ENCODE measurements around the gene SDC3.

SDC3 gene

GRCh38 chr1:30887485-30888315, 20.9 kb downstream of the SDC3 start:
- DNase-seq, result no peak

GRCh38 chr1:30886710-30887428, 21.7 kb downstream of the SDC3 start:
- no peak for DNase-seq

- DNase-seq, result no peak
These were observed 22.7 kb downstream of the SDC3 start for GRCh38 chr1:30885570-30886522.

GRCh38 chr1:30884723-30885122, 23.8 kb downstream of the SDC3 start:
- no peak for DNase-seq

- DNase-seq, result no peak
These were observed 25.0 kb downstream of the SDC3 start for GRCh38 chr1:30883389-30884172.

- no peak for DNase-seq
These were observed 25.7 kb downstream of the SDC3 start for GRCh38 chr1:30882678-30883388.

- peak; percentile 49 for DNase-seq
These were observed 27.0 kb downstream of the SDC3 start for GRCh38 chr1:30881319-30882181.

- DNase-seq, result no peak
These were observed 27.8 kb downstream of the SDC3 start for GRCh38 chr1:30880678-30881318.

- no peak for DNase-seq
These were observed 28.4 kb downstream of the SDC3 start for GRCh38 chr1:30879940-30880677.

GRCh38 chr1:30879126-30879786, 29.3 kb downstream of the SDC3 start:
- DNase-seq, result no peak

- no peak for DNase-seq
These were observed 30.0 kb downstream of the SDC3 start for GRCh38 chr1:30878559-30878958.

GRCh38 chr1:30878016-30878415, 30.5 kb downstream of the SDC3 start:
- DNase-seq, result no peak

GRCh38 chr1:30877205-30877912, 31.2 kb downstream of the SDC3 start:
- no peak for DNase-seq

- no peak for DNase-seq
These were observed 31.9 kb downstream of the SDC3 start for GRCh38 chr1:30876451-30877204.

- no peak for DNase-seq
These were observed 32.6 kb downstream of the SDC3 start for GRCh38 chr1:30875916-30876315.

- DNase-seq, result no peak
These were observed 33.4 kb downstream of the SDC3 start for GRCh38 chr1:30875197-30875596.

GRCh38 chr1:30874176-30874575, 34.4 kb downstream of the SDC3 start:
- no peak for DNase-seq

- no peak for DNase-seq
These were observed 35.7 kb downstream of the SDC3 start for GRCh38 chr1:30872948-30873263.
